ENCODE data around the gene NTNG2.

Gene NTNG2

GRCh38 chr9:132175431-132175830 is 13.6 kb downstream of the NTNG2 start:
- DNase-seq = no peak

- DNase-seq = no peak
Measured at GRCh38 chr9:132176338-132176737, 14.5 kb downstream of the NTNG2 start.

DNA sequence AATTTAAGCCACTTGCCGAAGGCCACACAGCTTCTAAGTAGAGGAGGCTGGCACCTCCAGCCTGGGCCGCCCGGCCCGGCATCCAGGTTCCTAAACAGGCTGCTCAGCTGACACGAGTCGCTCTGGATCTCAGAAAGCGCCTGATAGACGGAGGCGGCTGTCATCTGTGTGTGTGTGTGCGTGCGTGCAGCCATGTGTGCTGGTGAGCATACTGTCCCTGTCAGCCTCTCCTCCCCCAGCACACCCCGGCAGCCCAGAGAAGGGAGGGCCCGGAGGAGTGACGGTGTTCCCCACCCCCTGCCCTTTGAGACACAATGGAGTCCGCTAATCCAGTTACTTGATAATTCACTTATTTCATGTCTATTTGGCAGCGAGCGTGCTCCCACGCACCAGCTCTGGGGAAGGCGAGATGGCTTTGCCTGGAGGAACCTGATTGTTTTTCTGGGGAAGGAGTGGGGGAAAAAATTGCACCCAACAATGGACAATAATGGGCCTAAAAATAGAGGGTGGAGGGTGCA is 20.0 kb downstream of the NTNG2 start:
- no peak for DNase-seq

- DNase-seq = no peak
Measured at GRCh38 chr9:132182314-132183091, 20.6 kb downstream of the NTNG2 start.

DNA sequence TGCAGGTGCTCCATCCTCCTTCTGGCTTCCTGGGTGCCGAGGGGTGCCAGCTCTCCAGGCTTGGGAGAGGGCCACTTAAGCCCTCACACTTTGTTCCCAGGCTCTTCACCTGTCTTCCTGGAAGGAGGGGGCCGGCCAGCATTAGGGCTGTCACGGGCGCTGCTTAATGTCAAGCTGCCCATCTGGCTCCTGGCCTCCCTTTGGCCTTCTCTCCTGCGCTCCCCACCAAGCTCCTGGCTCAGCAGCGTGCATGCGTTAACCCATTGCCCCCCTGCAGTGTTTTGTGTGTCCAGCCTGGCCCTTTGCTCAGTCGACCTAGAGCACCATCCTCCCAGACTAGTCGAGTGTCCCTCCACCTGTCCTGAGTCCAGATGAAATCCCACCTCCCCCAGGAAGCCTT is 21.3 kb downstream of the NTNG2 start:
- DNase-seq = peak; percentile 46

- DNase-seq = no peak
Measured at GRCh38 chr9:132183715-132184114, 21.9 kb downstream of the NTNG2 start.

DNA sequence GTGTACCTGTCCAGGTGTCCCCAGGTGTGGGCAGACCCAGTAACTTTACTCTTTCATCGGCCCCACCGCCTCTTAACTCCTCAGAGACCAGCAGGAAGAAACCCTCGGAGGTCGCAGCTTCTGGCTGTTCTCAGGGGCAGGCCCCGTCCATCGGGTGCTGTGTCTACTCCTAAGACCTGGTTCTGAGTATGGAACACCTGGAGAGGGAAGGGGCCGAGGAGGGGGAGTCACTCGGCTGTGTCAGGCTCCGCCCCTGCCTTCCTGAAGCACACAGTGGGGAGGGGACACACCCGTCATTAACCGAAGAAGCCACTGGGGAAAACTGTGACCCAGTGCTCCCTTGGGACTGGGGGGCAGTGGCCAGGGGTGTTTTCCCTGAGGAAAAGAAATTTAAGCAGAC is 22.3 kb downstream of the NTNG2 start:
- DNase-seq = peak; percentile 18

DNA sequence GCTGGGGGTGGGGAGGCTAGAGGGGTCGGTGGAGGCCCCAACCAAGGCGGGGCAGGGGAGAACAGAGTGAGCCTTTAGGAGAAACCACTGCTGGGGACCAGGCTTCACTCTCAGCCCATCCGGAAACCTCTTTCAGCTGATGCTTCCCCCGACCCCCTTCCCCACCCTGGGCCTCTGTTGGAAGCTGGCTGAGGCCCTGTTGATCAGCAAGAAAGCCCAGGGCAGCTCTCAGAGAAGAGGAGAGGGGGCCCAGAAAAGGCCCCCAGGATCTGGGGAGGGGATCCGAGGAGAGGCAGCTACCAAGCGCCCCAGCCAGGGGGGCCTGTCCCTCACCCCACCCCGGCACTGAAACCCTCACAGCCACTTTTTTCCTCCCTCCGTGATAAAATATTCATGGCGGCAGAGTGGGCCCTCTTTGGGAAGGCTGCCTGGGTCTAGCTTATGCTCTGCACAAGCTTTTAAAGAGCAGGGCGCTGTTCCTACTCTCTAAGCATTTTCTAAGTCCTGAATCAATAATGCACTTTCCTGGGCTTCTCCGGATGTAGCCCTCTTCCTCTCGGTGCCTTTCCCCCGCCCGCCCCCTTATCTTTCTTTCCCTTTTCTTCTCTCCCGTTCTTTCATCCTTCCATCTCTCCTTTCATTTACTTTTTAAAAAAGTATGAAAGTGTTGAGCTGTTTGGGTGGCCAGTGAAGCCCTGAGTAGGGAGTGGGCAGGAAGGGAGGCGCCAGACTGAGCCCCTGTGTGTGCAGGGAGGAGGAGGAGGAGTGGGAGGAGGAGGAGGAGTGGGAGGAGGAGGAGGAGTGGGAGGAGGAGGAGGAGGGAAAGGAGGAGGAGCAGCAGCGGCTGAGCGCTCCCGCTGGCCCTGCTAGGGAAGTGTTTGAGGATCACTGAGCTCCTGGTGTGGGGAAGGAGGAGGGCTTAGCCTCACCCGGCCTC is 23.5 kb downstream of the NTNG2 start:
- DNase-seq = no peak

- DNase-seq = peak; percentile 45
Measured at GRCh38 chr9:132187121-132187620, 25.3 kb downstream of the NTNG2 start.

GRCh38 chr9:132190966-132191365 is 29.1 kb downstream of the NTNG2 start:
- DNase-seq = no peak

DNA sequence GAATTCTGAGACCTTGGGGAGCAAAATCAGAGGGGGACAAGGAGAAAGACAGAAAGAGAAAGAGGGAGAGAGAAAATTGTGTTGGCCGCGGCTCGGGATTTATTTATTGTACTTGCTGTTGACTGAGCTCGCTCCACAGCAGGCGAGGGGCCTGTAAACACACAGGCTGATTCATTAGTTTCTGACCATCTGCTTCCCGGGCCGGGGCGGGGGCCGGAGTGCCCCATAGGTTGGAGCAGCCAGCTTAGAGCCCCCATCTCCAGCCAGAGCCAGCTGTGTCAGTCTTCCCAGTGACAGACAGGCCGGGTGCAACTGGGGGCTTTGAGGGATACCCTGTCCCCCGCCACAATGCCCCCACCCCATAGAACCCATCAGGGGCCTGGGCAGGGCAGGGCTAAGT is 30.9 kb downstream of the NTNG2 start:
- DNase-seq = peak; percentile 43

DNA sequence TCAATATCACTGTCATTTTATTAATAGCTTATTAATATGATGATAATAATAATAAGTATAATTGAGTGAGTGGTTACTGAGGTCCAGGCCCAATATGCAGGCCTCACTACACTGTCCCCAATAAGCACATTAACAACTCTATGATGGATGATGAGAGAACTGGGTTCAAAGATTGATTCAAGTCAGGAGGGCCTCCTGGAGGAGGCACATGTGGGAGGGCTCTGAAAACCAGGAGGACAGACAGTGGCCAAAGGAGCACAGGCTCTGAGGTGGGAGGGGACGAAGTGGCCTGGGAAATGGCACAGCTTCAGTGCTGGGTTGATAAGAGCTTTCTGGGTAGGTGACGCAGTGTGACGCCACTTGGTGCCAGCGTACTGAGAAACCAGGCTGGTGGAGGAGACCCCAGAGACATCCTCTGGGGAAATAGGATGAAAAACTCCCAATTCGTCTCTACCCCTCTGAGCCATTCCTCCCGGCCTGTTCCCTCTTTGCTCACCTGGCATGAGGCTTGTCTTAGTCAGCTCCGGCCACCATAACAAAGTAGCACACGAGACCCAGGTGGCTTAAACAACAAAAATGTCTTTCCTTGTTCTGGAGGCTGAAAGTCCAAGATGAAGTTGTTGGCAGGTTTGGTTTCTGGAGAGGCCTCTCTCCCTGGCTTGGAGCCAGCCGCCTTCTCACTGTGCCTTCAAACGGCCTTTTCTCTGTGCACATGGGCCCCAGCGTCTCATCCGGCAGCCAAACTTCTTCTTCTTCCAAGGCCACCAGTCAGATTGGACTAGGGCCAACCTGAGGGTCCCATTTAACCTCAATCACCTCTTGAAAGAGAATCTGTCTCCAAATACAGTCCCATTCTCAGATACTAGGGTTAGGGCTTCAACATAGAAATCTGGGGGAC is 31.6 kb downstream of the NTNG2 start:
- DNase-seq = no peak

- DNase-seq = no peak
Measured at GRCh38 chr9:132194508-132194907, 32.6 kb downstream of the NTNG2 start.

- DNase-seq = no peak
Measured at GRCh38 chr9:132197315-132197714, 35.5 kb downstream of the NTNG2 start.

DNA sequence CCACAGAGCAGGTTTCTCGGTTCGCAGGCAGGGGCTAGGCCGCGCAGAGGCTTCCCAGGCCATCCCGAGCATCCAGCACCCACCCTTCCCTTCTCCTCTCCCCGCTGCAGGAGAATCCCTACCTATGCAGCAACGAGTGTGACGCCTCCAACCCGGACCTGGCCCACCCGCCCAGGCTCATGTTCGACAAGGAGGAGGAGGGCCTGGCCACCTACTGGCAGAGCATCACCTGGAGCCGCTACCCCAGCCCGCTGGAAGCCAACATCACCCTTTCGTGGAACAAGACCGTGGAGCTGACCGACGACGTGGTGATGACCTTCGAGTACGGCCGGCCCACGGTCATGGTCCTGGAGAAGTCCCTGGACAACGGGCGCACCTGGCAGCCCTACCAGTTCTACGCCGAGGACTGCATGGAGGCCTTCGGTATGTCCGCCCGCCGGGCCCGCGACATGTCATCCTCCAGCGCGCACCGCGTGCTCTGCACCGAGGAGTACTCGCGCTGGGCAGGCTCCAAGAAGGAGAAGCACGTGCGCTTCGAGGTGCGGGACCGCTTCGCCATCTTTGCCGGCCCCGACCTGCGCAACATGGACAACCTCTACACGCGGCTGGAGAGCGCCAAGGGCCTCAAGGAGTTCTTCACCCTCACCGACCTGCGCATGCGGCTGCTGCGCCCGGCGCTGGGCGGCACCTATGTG is 36.1 kb downstream of the NTNG2 start:
- DNase-seq = no peak

DNA sequence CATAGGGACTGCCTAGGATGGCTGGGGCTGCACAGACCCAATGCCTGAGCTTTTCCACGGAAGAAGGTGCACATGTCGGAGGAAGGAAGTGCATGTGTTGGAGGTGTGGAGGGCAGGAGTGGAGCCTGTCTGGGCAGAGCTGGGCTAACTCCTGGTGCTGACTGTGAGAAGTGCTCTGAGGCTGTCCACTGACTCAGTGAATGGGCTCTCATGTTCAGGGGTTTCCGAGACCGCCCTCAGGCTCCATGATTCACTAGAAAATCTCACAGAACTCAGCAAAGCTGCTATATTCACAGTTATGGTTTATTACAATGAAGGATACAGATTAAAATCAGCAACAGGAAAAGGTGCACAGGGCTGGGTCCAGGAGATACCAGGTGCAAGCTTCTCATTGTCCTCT is 37.2 kb downstream of the NTNG2 start:
- DNase-seq = no peak

DNA sequence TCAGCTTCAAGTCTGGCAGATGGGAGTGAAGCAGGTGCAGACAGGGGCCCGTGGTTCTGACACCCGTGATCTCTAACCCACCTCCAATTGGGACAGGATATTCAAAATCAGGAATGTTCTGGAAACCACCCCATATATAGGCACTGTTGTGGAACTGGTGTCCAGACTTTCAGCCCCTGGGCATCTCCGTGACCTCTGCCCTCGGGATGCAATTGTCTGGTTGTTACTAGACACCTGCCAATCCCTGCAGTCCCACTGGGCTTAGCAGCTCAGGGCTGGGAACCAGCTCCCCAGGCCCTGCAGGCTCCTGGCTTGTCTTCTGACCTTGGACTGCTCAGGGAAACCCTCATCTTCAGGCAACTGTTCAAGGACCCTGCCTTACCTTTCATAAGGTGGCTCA is 38.8 kb downstream of the NTNG2 start:
- DNase-seq = peak; percentile 21

DNA sequence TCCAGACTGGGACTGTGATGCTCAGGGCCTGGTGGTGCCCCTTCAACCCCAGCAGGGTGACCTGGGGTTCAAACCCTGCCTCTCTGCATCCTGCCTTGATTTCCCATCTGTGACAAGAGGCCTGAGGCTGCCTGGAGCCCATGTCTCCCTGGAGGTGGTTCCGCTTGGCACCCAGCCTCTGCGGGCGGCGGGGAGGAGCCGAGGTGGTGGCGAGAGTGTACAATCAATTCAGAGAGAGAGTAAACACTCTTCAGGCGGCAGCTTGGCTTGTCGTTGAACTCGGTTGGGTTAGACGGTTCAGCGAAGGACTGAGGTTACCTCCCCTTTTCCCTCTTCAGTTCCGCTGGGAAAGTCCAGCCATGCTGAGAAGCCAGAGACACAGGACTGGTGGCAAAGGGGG is 39.3 kb downstream of the NTNG2 start:
- DNase-seq = peak; percentile 50

DNA sequence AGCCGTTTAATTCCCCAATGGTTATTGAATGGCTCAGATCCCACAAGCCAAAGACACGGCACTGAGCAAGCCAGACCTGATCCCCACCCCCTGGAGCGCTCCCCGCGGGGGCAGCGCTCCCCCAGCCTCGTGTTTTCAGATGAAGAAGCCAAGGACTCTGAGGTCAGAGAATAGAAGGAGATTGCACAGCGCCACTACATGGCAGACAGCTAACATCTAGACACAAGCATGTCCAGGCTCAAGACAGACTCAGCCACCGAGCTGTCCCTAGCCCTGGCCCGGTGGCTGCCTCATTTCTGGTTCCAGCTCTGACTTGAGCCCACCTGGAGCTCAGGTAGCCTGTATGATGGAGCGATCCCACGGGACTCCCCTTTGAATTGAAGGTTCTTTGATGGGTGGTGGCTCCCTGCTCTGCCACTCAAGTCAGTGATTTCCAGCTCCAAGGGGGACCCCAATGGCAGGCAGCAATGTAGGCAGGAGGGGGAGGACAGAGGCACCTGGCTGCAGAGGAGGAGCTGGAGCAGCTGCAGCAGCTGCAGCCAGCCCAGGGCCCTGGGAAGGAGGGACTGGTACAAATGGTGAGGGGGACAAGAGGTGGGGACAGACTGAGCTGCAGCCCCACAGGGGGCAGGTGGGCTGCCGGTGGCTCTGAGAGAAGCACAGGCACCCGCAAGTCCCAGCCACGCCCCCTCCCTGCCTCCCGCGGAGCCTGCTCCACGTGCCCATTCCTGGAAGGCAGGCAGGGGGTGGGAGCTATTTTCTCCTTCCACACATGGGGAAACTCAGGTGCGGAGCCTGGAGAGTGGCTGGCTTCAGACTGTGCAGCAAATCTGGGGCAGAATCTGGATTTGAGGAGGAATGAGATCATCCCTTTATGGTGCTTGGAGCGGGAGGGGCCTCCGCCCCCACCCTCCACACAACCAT is 40.2 kb downstream of the NTNG2 start:
- DNase-seq = peak; percentile 62

DNA sequence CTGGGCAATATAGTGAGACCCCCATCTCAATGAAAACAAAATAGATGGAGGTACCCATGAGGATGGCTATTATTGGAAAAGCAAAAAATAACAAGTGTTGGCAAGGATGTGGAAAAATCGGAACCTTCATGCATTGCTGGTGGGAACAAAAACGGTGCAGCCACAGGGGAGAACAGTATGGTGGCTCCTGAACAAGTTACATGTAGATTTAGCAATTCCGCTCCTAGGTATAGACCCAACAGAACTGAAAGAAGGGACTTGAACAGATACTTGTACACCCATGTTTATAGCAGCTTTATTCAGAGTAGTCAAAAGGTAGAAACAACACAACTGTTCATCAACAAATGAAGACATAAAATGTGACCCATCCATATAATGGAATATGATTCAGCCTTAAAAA is 43.0 kb downstream of the NTNG2 start:
- no peak for DNase-seq

DNA sequence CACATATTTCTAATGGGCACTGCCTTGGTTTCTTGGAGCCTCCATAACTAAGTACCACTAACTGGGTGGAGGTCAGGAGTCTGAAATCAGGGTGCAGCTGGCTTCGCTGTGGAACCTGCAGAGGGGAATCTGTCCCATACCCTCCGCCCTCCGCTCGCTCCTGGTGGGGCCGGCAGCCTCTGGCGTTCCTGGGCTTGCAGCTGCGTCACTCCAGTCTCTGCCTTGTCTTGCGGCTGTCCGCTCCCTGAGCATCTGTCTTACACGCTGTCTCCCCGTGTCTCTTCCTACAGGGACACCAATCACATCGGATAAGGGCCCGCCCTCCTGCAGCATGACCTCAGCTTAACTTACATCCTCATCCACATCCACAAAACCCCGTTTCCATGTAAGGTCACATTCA is 45.4 kb downstream of the NTNG2 start:
- no peak for DNase-seq

All from NCI-H146 (cell line).